HL-60/S4 treated with phorbol 12-myristate 13-acetate at 8.2 ng/mL for 4 days and 3 days (cell line): ENCODE results near the gene PPP4R4.
"Not testable (repeated sequence)": the region's sequence is repeated elsewhere in the genome, so short reads cannot be mapped to it uniquely, and the experiment has no call there.

Experiments used
- in situ Hi-C: fragments of 300-500 bp; cut with MboI; formaldehyde crosslinking; loops from 2 replicates; pipeline ENCODE4 v1.15.0; 2022; ENCODE audit warnings: low sequenced_read_pairs

Gene PPP4R4

DNA sequence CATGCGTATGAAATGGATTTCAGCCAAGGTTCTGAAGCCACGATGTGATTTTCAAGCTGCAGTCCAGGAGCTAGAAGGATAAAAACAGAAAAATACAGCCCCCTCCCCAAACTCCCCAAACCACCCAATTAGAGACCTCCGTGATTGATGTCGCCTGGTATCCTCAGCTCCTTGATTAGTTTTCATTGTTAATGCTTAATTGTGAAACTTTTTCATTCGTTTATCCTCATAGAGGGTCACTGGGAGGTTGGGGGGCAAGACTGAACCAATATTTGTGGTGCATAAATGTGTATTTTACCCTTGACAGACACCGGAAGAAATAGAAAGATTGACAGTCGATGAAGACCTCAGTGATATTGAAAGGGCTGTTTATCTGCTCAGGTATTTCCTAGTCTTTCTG lies 1.6 kb downstream of the PPP4R4 start:
- in situ Hi-C loops = no loop called here

GRCh38 chr14:94176808-94177207 lies 2.7 kb downstream of the PPP4R4 start:
- in situ Hi-C loops = no loop called here

DNA sequence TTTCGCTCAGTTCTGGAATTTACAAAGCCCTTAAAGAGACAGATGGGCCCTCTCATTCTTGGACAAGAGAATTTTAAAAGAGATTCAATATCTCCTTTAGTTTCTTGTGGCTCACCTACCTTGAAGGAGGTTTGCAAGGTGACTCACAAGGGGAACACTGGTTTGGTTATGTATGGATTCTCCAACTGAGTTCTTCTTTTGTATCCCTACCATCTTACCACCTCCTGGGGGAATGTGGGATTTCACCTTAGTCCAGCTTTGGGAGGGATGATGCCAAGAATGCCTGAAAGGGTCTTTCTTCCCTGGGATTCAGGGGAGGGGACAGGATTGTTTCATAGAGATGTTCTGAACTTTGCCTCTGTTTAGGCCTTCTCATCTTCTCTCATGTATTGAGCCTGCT lies 3.7 kb downstream of the PPP4R4 start:
- in situ Hi-C loops = no loop called here

DNA sequence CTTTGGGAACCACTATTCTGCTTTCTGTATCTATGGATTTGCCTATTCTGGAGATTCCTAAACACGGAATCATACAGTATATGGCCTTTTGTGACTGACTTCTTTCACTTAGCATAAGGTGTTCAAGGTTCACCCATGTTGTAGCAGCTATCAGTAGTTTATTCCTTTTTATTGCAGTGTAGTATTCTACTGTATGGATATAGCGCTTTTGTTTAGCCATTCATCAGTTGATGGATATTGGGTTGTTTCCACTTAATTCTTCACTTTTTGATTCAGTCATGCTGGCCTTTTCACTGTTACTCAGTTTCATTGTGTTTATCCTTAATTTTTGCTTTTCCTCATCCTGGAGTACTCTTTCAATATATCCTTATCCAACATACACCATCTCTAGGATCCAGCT lies 5.1 kb downstream of the PPP4R4 start:
- in situ Hi-C loops = no loop called here

DNA sequence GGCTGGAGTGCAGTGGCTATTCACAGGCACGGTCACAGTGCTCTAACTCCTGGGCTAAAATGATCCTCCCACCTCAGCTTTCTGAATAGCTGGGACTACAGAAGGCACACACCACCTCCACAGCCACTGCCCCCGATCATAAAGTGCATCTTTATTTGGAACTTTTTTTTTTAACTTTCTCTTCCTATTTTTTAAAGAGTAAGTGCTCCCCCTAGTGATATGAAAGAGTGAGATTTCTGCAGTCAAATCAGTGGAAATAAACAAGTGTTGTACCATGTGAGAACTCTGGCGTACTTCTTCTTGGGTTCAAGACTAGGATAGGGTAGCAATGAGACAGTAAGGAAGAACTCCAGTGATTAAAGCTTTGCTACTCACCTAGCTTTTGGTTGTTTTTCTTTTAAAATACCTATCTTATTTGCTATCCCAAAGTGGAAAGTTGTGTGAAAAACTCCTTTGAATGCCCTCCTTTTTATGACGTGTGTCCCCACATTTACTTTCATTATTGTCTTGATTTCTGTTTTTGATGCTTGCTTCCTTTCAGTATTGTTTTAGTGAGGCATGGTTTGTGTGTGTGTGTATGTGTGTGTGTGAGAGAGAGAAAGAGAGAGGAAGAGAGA lies 6.6 kb downstream of the PPP4R4 start:
- in situ Hi-C loops = no loop called here

- in situ Hi-C loops = no loop called here
These were observed 7.7 kb downstream of the PPP4R4 start for GRCh38 chr14:94181835-94182234.

- in situ Hi-C loops = no loop called here
These were observed 18.4 kb downstream of the PPP4R4 start for GRCh38 chr14:94192536-94192935.

- in situ Hi-C loops = no loop called here
These were observed 19.7 kb downstream of the PPP4R4 start for GRCh38 chr14:94193776-94194175.

DNA sequence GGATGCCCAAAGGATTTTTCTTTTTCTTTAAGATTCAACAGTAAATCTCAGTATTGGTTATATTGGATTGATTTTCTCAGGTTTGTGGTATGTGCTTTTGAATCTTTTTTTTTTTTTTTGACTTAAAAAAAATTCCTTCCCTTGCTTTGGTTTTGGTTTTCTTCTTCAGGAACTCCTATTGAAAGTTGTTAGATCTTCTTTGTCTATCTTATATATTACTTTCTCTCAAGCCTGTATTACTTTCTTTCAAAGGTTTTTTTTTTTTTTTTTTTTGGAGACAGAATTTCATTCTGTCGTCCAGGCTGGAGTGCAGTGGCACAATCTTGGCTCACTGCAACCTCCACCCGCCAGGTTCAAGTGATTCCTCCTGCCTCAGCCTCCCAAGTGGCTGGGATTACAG lies 21.9 kb downstream of the PPP4R4 start:
- in situ Hi-C loops = no loop called here

DNA sequence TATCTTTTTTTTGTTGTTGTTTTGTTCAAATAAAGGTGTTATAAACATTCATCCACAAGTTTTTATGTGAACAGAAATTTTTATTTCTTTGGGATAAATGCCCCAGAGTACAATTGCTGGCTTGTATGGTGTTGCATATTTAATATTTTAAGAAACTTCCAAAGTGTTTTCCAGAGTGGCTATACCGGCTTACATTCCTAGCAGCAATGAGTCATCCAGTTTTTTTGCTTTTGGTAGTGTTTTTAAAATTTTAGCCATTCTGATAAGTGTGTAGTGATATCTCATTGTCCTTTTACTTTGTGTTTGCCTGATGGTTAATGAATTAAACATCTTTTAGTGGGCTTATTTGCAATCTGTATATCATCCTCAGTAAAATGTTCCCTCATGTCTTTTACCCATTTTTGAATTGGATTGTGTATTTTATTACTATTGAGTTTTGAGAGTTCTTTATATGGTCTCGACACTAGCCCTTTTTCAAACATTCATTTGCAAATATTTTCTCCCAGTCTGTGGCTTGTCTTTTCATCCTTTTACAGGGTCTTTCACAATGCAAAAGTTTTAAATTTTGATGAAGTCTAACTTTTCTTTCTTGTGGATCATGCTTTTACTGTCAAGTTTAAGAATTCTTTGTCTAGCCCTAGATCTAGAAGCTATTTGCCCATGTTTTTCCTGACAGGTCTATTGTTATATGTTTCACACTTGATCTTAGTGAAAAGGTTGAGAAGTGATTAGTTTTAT lies 29.5 kb downstream of the PPP4R4 start:
- in situ Hi-C loops = no loop called here

DNA sequence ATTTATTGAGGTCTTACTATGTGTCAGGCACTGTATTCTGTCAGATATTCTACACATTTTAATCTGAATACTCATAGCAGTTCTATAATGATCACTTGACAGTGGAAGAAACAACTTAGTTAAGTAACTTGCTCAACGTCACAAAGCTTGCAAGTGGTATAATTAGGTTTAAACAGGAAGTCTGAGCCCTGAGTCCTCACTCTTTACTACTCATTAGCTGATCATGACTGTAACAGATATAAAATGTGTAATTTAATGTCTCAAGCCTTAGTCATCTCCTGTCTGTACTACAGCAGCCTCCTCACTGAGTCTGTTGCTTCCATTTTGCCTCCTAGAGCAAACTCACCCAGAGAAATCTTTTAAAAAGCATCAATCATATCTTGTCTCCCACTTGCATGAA lies 38.9 kb downstream of the PPP4R4 start:
- in situ Hi-C loops = no loop called here

DNA sequence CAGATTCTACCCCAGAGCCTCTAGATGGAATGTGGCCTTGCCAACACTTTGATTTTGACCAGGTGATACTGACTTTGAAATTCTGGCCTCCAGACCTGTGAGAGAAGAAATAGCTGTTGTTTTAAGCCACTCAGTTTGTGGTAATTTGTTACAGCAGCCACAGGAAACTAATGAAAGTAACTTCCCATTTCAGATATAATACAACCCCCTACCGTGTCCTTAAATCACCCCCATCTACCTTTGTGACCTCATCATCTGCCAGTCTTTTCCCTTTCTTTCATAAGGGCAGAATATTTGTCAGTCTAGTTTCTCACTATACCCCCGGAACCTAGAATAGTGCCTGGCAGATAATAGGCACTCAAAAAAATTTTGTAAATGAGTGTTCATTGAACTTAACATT lies 39.6 kb downstream of the PPP4R4 start:
- in situ Hi-C loops = no loop called here

DNA sequence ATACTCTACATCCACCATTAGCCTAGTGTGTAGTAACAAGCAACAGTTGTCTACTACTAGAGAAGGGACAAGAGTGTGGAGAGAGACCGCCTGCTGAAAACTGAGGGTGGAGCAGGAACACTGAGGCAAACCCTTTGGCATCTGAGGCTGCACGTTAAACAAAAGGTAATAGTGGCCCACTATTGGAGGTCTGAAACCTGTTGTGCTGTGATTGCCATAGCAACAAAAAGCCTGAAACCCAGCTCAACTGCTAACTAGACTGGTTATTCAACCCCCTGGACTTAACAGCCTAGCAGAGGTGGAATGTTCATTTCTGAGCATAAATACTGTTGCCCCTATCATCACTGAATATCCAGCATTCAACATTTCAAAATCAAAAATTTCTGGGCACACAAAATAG lies 43.0 kb downstream of the PPP4R4 start:
- in situ Hi-C loops = no loop called here

DNA sequence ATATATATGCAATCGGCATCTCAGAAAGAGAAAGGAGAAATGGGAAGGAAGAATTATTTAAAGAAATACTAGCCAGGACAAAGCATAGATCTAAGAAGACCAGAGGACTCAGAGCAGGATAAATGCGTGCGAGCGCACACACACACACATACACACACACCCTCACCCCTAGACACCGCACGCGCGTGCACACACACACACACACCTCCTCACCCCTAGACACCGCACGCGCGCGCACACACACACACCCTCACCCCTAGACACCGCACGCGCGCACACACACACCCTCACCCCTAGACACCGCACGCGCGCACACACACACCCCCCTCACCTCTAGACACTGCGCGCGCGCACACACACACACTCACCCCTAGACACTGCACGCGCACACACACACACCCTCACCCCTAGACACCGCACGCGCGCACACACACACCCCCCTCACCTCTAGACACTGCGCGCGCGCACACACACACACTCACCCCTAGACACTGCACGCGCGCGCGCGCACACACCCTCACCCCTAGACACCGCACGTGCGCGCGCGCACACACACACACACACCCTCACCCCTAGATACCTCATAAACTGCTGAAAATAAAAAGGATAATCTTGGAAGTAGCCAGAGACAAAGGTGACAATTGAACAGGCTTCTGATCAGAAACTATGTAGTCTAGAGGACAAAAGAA lies 44.2 kb downstream of the PPP4R4 start:
- in situ Hi-C loops = not testable (repeated sequence)

DNA sequence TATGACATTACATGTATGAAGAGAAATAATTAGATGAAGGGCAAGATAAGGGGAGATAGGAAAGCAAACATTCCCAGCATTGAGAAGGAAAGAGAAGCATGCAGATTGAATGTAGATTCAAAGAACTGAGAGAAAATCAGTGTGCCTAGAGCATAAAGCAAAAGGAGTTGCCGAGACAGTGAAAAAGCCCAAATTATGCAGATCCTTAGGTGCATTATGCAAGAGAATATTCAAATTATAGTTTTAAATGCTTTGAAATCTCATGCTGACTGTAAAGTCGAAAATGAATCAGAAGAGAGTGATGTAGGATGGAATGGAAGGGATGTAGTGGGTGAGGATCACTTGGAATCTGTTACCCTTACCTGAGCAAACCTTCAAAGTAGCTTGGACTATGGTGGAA lies 49.9 kb downstream of the PPP4R4 start:
- in situ Hi-C loops = no loop called here

DNA sequence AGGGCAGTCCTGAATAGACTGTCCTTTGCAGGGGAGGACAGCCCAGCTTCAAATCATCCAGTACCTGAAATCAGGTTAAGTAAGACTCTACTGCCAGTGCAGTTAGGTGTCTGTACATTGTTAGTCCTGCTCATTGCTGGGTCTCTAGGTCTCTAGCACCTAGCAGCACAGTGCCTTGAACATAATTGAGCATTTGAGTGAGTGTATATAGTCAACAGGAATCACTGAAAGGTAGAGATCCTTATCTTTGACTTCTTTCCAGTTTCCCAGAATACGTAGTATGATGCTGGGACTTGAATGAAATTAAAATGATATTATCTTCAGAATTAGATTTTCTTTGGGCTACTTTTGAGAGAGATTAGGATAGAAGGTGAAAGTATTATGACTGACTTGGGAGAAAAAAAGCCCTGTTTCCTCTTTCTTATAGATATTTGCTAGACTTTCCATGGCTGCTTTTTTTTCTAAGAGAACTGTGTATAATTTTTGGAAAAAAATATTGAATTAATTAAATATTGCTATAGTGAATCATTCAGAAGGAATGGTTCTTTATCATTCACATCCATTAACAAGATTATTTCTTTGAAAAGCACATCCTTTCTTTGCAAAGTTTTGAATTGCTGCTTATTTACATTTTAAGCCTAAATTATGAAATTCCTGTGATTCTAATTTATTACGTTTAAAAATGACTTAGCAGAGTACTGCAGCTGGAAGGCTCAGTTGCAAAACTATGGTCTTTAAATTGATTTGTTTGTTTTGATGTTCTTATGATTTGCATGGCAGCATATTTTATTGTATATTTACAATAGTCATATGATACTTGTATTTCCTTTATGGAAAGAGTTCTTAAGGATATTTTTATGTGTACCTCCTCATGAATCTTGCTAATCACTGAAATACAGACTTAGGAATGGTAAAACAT lies 51.6 kb downstream of the PPP4R4 start:
- in situ Hi-C loops = no loop called here

DNA sequence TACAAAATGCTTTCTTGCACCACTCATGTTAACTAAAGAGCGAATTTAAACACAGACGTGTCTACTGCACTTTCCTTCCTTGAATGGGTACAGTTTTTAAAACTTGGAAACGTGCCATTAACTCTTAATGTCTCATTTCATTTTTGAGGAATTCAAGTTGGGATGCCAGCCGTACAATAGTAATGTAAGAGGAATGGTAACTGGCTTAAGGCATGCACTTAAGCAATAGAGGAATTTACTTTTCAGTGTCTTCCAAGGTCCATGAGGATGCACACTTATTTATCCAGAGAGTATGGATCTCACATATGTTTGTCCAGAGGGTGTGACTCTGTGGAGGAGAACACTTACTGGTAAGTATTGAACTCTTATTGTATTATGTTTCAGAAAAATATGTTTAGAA lies 52.9 kb downstream of the PPP4R4 start:
- in situ Hi-C loops = no loop called here

- in situ Hi-C loops = no loop called here
These were observed 62.9 kb downstream of the PPP4R4 start for GRCh38 chr14:94237046-94237445.

DNA sequence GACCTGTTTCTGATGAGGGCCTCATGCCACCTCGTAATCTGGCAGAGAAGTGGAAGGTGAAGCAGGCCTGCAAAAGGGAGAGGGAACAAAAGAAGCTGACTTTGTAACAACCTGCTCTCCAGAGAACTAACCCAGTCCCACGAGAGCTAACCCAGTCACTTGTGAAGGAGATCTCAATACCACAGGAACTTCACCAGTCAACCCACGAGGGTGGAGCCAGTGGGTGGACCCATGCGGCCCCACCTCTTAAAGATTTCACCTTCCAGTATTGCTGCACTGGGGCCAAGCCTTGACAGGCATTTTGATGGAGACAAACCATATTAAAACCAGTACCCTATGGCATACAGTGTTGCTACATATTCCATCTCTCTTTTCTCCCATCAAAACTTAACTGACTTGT lies 63.9 kb downstream of the PPP4R4 start:
- in situ Hi-C loops = no loop called here

- in situ Hi-C loops = no loop called here
These were observed 65.3 kb downstream of the PPP4R4 start for GRCh38 chr14:94239406-94239805.

DNA sequence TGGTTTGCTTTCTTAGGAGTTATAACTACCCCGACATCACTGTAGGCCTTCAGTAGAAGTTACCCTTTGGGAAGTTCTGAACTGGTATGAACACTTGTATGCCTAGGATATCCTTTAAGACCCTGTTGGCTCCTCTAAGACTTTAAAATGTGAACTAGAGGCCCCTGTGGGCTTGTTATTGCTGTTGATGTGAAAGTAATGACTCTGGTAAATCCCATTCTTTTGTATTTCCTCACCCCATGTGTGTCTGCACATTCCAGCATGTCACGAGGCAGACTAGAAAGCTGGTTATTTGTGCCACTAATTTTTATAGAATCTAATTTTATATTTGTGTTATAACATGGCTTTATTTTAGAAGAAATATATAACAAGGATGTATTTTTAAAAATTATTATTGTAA lies 70.1 kb downstream of the PPP4R4 start:
- in situ Hi-C loops = no loop called here
